H1 (cell line): ENCODE measurements around the gene RHOG. TPM values are rescaled to one million over a fixed set of nuclear protein-coding genes. Genes with fewer than 3 reads are reported as not detected.

Experiments
- CTCF ChIA-PET: fragments of 300-600 bp; sonication (Branson Sonifier 250); formaldehyde crosslinking; loops from one replicate; lab custom pipeline; 2021; ENCODE audit not compliant: partially characterized antibody; lab: Charles Lee
- POLR2A ChIA-PET: fragments of 300-600 bp; sonication (Branson Sonifier 250); formaldehyde crosslinking; loops from one replicate; lab custom pipeline; 2021; ENCODE audit warnings: inconsistent platforms; ENCODE audit not compliant: partially characterized antibody; lab: Charles Lee
- DNase-seq, 2 experiments: peaks; one replicate each; pipeline versions ENCODE4 v3.0.0 to v3.0.0-alpha.2; 2010 to 2022; ENCODE audit warnings: low spot score in 2 of 2, low read depth in 1 of 2, mixed read lengths in 1 of 2
- FAIRE-seq: peaks from 2 replicates; lab custom pipeline; 2011; peaks lifted over from hg19 to GRCh38; lab: Jason Lieb, UNC
- H2AFZ ChIP-seq: 2 replicates; pipeline ENCODE4 v1.8.1; 2012; ENCODE audit warnings: low read length, inconsistent platforms
- H2AK5ac ChIP-seq: 2 replicates; pipeline ENCODE4 v1.6.1; 2013; ENCODE audit warnings: low read depth, low read length
- H2BK120ac ChIP-seq: replicated peaks from 2 replicates; pipeline ENCODE3; 2013; ENCODE audit warnings: low read depth, low read length, inconsistent platforms
- H2BK12ac ChIP-seq: 2 replicates; pipeline ENCODE4 v1.6.1; 2013; ENCODE audit warnings: low read depth, low read length
- H2BK15ac ChIP-seq: 2 replicates; pipeline ENCODE4 v1.6.1; 2013; ENCODE audit warnings: low read length
- H2BK20ac ChIP-seq: 2 replicates; pipeline ENCODE4 v1.6.1; 2013; ENCODE audit warnings: low read length
- H2BK5ac ChIP-seq: 2 replicates; pipeline ENCODE4 v1.6.1; 2013; ENCODE audit warnings: low read depth, low read length
- H3K14ac ChIP-seq: 2 replicates; pipeline ENCODE4 v1.6.1; 2013; ENCODE audit warnings: inconsistent platforms; ENCODE audit not compliant: insufficient read length
- H3K18ac ChIP-seq: 2 replicates; pipeline ENCODE4 v1.6.1; 2013; ENCODE audit warnings: low read length; ENCODE audit errors: extremely low read depth
- H3K23ac ChIP-seq: 2 replicates; pipeline ENCODE4 v1.6.1; 2013; ENCODE audit warnings: inconsistent platforms; ENCODE audit not compliant: insufficient read length
- H3K23me2 ChIP-seq: 2 replicates; pipeline ENCODE4 v1.6.1; 2013; ENCODE audit warnings: low read depth, low read length
- H3K27ac ChIP-seq: 2 replicates; pipeline ENCODE4 v1.6.1; 2011; ENCODE audit warnings: low read depth, low read length, inconsistent platforms
- H3K27me3 ChIP-seq, 4 experiments: replicated peaks in 1 of 4; 1 replicate in 1 of 4; 2 replicates in 3 of 4; pipeline versions ENCODE4 v1.6.1 to v1.8.1; 2011 to 2013; ENCODE audit warnings: low read length in 3 of 4, mild to moderate bottlenecking in 3 of 4, inconsistent platforms in 2 of 4, mixed read lengths in 2 of 4, moderate library complexity in 1 of 4; ENCODE audit not compliant: control insufficient read depth in 3 of 4, insufficient read depth in 3 of 4; ENCODE audit errors: extremely low read depth in 1 of 4
- H3K36me3 ChIP-seq, 4 experiments: 2 replicates each; pipeline versions ENCODE4 v1.6.1 to v1.8.1; 2011 to 2013; ENCODE audit warnings: mild to moderate bottlenecking in 4 of 4, low read length in 3 of 4, moderate library complexity in 2 of 4, control low read depth in 1 of 4, inconsistent platforms in 1 of 4; ENCODE audit not compliant: insufficient read depth in 4 of 4, control insufficient read depth in 2 of 4
- H3K4ac ChIP-seq: replicated peaks from 2 replicates; pipeline ENCODE3; 2013; ENCODE audit warnings: low read length, low read depth, mixed read lengths, inconsistent platforms; ENCODE audit not compliant: insufficient read length
- H3K4me1 ChIP-seq, 4 experiments: replicated peaks in 1 of 4; 1 replicate in 1 of 4; 2 replicates in 3 of 4; pipeline versions ENCODE4 v1.6.1 to v1.8.1; 2011 to 2013; ENCODE audit warnings: low read length in 3 of 4, inconsistent platforms in 2 of 4, mixed read lengths in 1 of 4; ENCODE audit not compliant: insufficient read depth in 4 of 4, control insufficient read depth in 3 of 4
- H3K4me2 ChIP-seq, 2 experiments: 2 replicates each; pipeline versions ENCODE4 v1.6.1 to v1.8.1; 2011 to 2013; ENCODE audit warnings: low read depth in 2 of 2, low read length in 2 of 2, control low read depth in 1 of 2, inconsistent platforms in 1 of 2, mild to moderate bottlenecking in 1 of 2; ENCODE audit not compliant: insufficient read depth in 1 of 2
- H3K4me3 ChIP-seq, 4 experiments: fragments of 200-600, 300-600 bp in 1 of 4; sonication (generic), shearing (Covaris generic), sonication (Bioruptor Twin) in 1 of 4; 2 replicates each; pipeline versions ENCODE4 v1.5.1 to v1.8.1; 2011 to 2016; ENCODE audit warnings: low read length in 4 of 4, low read depth in 3 of 4, control low read depth in 2 of 4, inconsistent platforms in 2 of 4, mild to moderate bottlenecking in 2 of 4, mixed read lengths in 1 of 4, moderate library complexity in 1 of 4; ENCODE audit not compliant: insufficient read depth in 2 of 4; ENCODE audit errors: extremely low read depth in 1 of 4
- H3K56ac ChIP-seq: replicated peaks from 2 replicates; pipeline ENCODE3; 2013; ENCODE audit warnings: low read depth, mild to moderate bottlenecking, mixed read lengths, low read length, inconsistent platforms; ENCODE audit not compliant: insufficient read length
- H3K79me1 ChIP-seq: 2 replicates; pipeline ENCODE4 v1.6.1; 2013; ENCODE audit warnings: low read depth, low read length, control low read depth
- H3K79me2 ChIP-seq, 2 experiments: 2 replicates each; pipeline versions ENCODE4 v1.6.1 to v1.8.1; 2012 to 2013; ENCODE audit warnings: low read length in 2 of 2, mild to moderate bottlenecking in 2 of 2, inconsistent platforms in 1 of 2; ENCODE audit not compliant: insufficient read depth in 2 of 2, control insufficient read depth in 1 of 2
- H3K9ac ChIP-seq, 4 experiments: replicated peaks in 1 of 4; 1 replicate in 1 of 4; 2 replicates in 3 of 4; pipeline versions ENCODE4 v1.6.1 to v1.8.1; 2011 to 2013; ENCODE audit warnings: low read depth in 3 of 4, low read length in 3 of 4, control low read depth in 2 of 4, mild to moderate bottlenecking in 2 of 4, moderate library complexity in 2 of 4, inconsistent platforms in 1 of 4; ENCODE audit errors: extremely low read depth in 1 of 4
- H3K9me3 ChIP-seq, 2 experiments: 2 replicates each; pipeline versions ENCODE4 v1.6.1 to v1.8.1; 2012 to 2013; ENCODE audit warnings: mild to moderate bottlenecking in 2 of 2, moderate library complexity in 2 of 2, control low read depth in 1 of 2, inconsistent platforms in 1 of 2, low read depth in 1 of 2, low read length in 1 of 2, mixed read lengths in 1 of 2; ENCODE audit not compliant: insufficient read depth in 2 of 2
- H4K20me1 ChIP-seq, 2 experiments: replicated peaks in 1 of 2; 2 replicates each; pipeline versions ENCODE3 to v1.8.1; 2011 to 2013; ENCODE audit warnings: inconsistent platforms in 2 of 2, low read length in 2 of 2, mild to moderate bottlenecking in 1 of 2; ENCODE audit not compliant: insufficient read depth in 2 of 2, control insufficient read depth in 1 of 2
- H4K5ac ChIP-seq: 2 replicates; pipeline ENCODE4 v1.6.1; 2013; ENCODE audit warnings: low read length, low read depth, mixed read lengths, inconsistent platforms; ENCODE audit not compliant: insufficient read length
- H4K8ac ChIP-seq: 2 replicates; pipeline ENCODE4 v1.8.0; 2013; ENCODE audit warnings: mild to moderate bottlenecking, moderate library complexity, low read length, inconsistent platforms; ENCODE audit not compliant: insufficient read depth; ENCODE audit errors: extremely low read depth
- H4K91ac ChIP-seq: replicated peaks from 2 replicates; pipeline ENCODE3; 2013; ENCODE audit warnings: low read length, mixed read lengths, inconsistent platforms; ENCODE audit not compliant: insufficient read length
- CREB1 ChIP-seq: IDR thresholded peaks from 2 replicates; pipeline ENCODE4 v1.6.1; 2012; ENCODE audit warnings: inconsistent platforms
- RFX5 ChIP-seq: IDR thresholded peaks from 2 replicates; pipeline ENCODE4 v1.6.1; 2011; ENCODE audit warnings: low read depth, low read length, improper control_type of control experiment, borderline replicate concordance
- RXRA ChIP-seq: IDR thresholded peaks from 2 replicates; pipeline ENCODE4 v1.6.1; 2011; ENCODE audit warnings: low read depth, mild to moderate bottlenecking, low read length, moderate library complexity; ENCODE audit not compliant: insufficient read depth
- ZNF274 ChIP-seq: IDR thresholded peaks from 2 replicates; pipeline ENCODE4 v1.7.0; 2012; ENCODE audit warnings: low read length, borderline replicate concordance; ENCODE audit errors: extremely low read depth
- WGBS, 2 experiments: shearing (Covaris generic) in 1 of 2; methylation state at CpG; one replicate each; pipeline versions ENCODE4 v1.1.6 to v1.1.7; 2013 to 2015; ENCODE audit warnings: low lambda C conversion rate in 2 of 2, mixed read lengths in 2 of 2, inconsistent platforms in 1 of 2, low coverage in 1 of 2, missing lambda C conversion rate in 1 of 2; ENCODE audit not compliant: insufficient replicate concordance in 2 of 2, insufficient coverage in 1 of 2, insufficient read length in 1 of 2; ENCODE audit errors: extremely low coverage in 1 of 2, missing lambda C conversion rate in 1 of 2; 5-methylcytosine and 5-hydroxymethylcytosine counted together
- polyA plus RNA-seq, 7 experiments: library from polyadenylated mRNA; depleted of rRNA in 3 of 7; stranded (reverse) in 5 of 7; unstranded in 2 of 7; fragments of >200 nt in 5 of 7; fragments of 200-250 nt in 2 of 7; gene quantifications; 1 replicate in 5 of 7; 2 replicates in 1 of 7; 4 replicates in 1 of 7; pipeline versions ENCODE4 v1.2.1 to v1.2.3, GENCODE V29; 2011 to 2013; ENCODE audit warnings: missing spikeins in 2 of 7, mixed read lengths in 2 of 7
- total RNA-seq: library from RNA; stranded (reverse); fragmentation: NEBNext Ultra II Directional; extraction: Animal tissue kit (Norgen Biotek cat#: 25700); gene quantifications from 2 replicates; pipeline ENCODE4 v1.2.1, GENCODE V29; 2021

The RHOG gene
- total and polyA plus RNA-seq, 2 of the 8 experiments (the other 6 are each of a cell fraction or from before 2014, with no cell fraction given) = 28.3 to 69.6 TPM

GRCh38 chr11:3837793-3838192 is 3.0 kb downstream of the RHOG start:
- FAIRE-seq = no peak
- TF ChIP-seq RFX5 (no peak), ZNF274 (no peak), RXRA (no peak), CREB1 (no peak)
- peaks cover 10% of the 10 kb centered on the region for H3K23me2 ChIP-seq
- peaks cover 0 to 7% (median 2%) of the 10 kb centered on the region in 4 experiments; a peak in 2 of 8 replicates for H3K36me3 ChIP-seq
- peaks cover 12 to 29% of the 10 kb centered on the region in 2 experiments for H4K20me1 ChIP-seq
- ChIA-PET POLR2A (interaction anchor here (0.6 to 5.7 kb wide), 5 partner anchors 9 to 42 kb away, joined by 3 to 29 read pairs (median 4); partner anchors contain the start of gene STIM1), CTCF (interaction anchor here (1.3 to 20.2 kb wide), 7 partner anchors 12 to 232 kb away, joined by 3 to 422 read pairs (median 15); partner anchors contain the start of genes PGAP2 and STIM1)
- H2BK15ac ChIP-seq = no peak overlapping the region
- H3K4ac ChIP-seq = no peak overlapping the region
- H3K4me2 ChIP-seq = no peak overlapping the region
- H2BK12ac ChIP-seq = no peak overlapping the region
- no peak overlapping the region for H3K4me3 ChIP-seq
- WGBS, 2 experiments = 100% methylated on average over 1 of the region's 1 CpG; no CpG with 5 or more reads in 1 of the 2 experiments
- H3K23ac ChIP-seq = no peak overlapping the region
- no peaks in the 10 kb centered on the region for H3K9me3 ChIP-seq
- no peak overlapping the region for H3K18ac ChIP-seq
- H3K9ac ChIP-seq = no peak overlapping the region
- no peak overlapping the region for H2BK120ac ChIP-seq
- H2AFZ ChIP-seq = no peak overlapping the region
- peaks cover 0 to 3% (median 0%) of the 10 kb centered on the region in 4 experiments; a peak in 1 of 7 replicates for H3K27me3 ChIP-seq
- no peak overlapping the region for H3K27ac ChIP-seq
- no peak overlapping the region for H3K14ac ChIP-seq
- no peak overlapping the region for H2BK5ac ChIP-seq
- no peak for DNase-seq
- no peak overlapping the region for H4K5ac ChIP-seq
- no peak overlapping the region for H4K91ac ChIP-seq
- peaks cover 11 to 29% (median 16%) of the 10 kb centered on the region in 4 experiments for H3K4me1 ChIP-seq
- peaks cover 12 to 57% of the 10 kb centered on the region in 2 experiments for H3K79me2 ChIP-seq
- H2BK20ac ChIP-seq = no peak overlapping the region
- H2AK5ac ChIP-seq = no peak overlapping the region
- H4K8ac ChIP-seq = no peak overlapping the region
- no peak overlapping the region for H3K56ac ChIP-seq
- peaks cover 20% of the 10 kb centered on the region for H3K79me1 ChIP-seq
